Smooth muscle cell of the brain vasculature (primary cell): ENCODE data around the gene FCHO1.
"Not testable (repeated sequence)": the region's sequence is repeated elsewhere in the genome, so short reads cannot be mapped to it uniquely, and the experiment has no call there.

Experiments
- DNase-seq: peaks from one replicate; pipeline ENCODE4 v3.0.0-alpha.2; 2012; ENCODE audit warnings: low read depth, low spot score

The FCHO1 gene

GRCh38 chr19:17794412-17794730, 43.1 kb downstream of the FCHO1 start:
- no peak for DNase-seq

GRCh38 chr19:17794731-17795494, 43.6 kb downstream of the FCHO1 start, which contains the start of gene B3GNT3:
Gene B3GNT3, plus strand, starts transcription at chr19:17795138. Its CDS starts 12,670 bp downstream, at chr19:17807808.
- DNase-seq = no peak

GRCh38 chr19:17795495-17795856, 44.2 kb downstream of the FCHO1 start:
- no peak for DNase-seq

DNA sequence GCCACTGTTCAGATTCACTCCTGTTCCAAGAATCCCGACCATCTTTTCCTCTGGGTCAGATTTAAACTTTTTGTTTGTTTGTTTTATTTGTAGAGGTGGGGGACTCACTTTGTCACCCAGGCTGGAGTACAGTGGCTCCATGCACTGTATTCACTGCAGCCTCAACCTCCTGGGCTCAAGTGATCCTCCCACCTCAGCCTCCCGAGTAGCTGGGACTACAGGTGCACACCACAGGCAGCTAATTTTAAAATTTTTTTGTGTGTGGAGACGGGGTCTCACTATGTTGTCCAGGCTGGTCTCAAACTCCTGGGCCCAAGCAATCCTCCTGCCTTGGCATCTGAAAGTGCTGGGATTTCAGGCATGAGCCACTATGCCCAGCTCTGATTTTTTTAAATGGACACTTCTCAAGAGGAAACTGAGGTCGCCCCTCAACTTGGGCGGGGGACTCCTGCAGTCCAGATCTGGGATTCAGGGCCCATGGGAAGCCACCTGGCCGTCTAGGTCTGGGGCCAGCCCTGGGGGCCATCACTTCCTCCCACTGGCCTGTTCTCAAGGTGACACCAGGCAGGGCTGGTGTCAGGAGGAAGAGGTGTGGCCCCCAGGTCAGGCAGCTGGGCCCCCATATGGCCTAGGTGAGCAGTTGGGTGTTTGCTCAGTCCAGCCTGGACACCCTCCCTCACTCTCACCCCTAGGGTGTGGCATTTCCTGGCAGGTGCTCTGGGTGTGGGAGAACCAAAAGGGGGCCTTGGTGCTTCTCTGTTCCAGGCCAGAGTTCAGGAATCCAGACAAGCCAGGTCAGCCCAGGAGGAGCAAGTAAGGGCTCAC, 44.9 kb downstream of the FCHO1 start:
- DNase-seq = no peak

DNA sequence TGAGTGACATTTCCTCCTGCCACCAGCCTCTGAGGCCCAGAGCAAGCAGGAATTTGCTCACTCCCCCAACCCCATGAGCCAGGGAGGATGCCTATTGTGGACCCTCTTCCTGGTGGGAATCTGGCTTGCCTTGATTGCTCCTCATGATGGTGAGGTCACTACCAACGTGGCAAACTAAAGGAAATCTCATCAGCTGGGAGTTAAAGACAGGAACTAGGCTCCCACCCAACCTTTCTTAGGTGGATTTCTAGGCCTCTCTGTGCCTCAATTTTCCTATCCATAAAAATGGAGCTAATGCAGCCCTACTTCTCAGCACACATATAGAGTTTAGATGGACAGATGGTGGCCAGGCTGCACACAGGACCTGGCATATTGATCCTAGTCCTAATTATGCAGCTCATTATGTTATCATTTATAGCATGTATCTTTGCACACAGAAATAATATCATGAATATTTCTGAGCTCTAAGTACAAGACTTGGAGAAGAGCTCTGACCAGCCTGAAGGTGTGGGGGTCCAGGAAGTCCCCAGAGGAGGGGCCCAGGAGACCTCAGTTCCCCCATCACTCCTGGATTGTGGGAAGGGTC, 45.7 kb downstream of the FCHO1 start:
- no peak for DNase-seq

GRCh38 chr19:17797424-17798201, 46.3 kb downstream of the FCHO1 start:
- no peak for DNase-seq

- not testable (repeated sequence) for DNase-seq
Measured at GRCh38 chr19:17798599-17798998, 47.3 kb downstream of the FCHO1 start.

DNA sequence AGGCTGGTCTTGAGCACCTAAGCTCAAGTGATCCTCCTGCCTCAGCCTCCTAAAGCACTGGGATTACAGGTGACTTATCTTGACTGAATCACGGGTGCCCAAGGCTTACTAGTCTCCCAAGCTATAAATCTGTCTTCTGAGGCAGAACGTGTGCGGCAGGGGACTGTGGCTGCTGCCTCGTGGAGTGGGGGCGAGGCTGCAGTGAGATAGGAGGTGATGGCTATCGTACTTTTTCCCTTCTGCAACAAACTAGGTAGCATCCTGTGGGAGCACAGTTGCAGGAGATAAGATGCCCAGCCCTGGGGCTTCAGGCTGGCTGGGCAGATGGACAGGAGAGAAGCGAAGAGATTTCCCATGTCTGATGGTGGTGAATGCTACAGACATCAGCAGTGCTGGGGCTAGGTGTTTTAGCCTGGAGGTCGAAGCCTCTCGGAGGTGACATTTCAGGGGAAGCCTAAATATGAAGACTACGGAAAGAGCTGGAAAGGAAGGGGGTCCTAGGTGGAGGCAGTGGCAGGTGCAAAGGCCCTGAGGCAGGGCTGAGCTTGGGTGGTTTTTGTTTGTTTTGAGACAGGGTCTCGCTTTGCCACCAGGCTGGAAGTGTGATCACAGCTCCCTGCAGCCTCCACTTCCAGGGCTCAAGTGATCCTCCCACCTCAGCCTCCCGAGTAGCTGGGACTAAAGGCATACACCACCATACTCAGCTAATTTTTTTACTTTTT, 51.0 kb downstream of the FCHO1 start:
- DNase-seq = no peak

- no peak for DNase-seq
Measured at GRCh38 chr19:17803264-17803896, 52.1 kb downstream of the FCHO1 start.

GRCh38 chr19:17805427-17805826, 54.1 kb downstream of the FCHO1 start:
- no peak for DNase-seq

DNA sequence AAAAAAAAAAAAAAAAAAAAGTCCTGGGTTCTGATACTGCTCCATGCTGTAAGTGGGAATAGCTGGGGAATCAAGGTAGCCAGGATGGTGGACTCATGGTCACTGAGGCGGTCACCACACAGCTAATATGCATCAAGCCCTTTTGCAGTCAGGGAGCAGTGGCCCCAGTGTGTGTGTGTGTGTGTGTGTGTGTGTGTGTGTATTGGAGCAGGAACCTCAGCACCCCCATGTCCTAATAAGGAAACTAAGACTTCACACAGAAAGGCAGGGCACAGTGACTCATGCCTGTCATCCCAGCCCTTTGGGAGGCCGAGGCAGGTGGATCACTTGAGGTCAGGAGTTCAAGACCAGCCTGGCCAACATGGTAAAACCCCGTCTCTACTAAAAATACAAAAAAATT, 55.7 kb downstream of the FCHO1 start:
- DNase-seq = no peak

- no peak for DNase-seq
Measured at GRCh38 chr19:17807731-17808316, 56.5 kb downstream of the FCHO1 start.

- no peak for DNase-seq
Measured at GRCh38 chr19:17811103-17811502, 59.8 kb downstream of the FCHO1 start.

GRCh38 chr19:17811681-17812080, 60.4 kb downstream of the FCHO1 start:
- no peak for DNase-seq

- DNase-seq = no peak
Measured at GRCh38 chr19:17812099-17812498, 60.8 kb downstream of the FCHO1 start.

DNA sequence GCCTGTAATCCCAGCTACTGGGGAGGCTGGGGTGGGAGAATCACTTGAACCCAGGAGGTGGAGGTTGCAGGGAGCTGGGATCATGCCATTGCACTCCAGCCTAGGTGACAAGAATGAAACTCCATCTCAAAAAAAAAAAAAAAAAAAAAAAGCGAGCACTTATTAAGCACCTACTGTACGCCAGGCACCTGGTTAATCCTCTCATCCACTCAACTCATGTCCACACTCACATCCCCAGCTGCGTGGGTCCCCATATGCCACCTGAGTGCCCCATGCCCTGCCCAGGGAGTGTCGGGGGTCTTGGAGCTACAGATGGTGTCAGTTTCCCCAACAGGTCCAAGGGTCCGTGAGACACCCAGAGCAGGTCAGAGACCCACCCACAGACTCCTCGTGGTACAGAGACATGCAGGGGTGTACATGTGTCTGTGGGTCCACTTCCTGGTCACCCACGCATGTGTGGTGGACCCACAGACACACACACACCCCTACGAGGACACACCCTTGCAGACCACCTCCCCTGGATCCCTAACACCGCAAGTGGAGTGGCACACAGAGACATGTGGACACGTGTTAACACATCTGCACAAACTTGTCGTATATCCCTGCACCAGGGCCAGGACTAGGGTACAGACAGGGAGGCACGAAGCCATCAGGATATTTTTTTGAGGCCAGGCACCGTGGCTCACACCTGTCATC, 66.5 kb downstream of the FCHO1 start:
- no peak for DNase-seq

- DNase-seq = no peak
Measured at GRCh38 chr19:17821190-17821589, 69.9 kb downstream of the FCHO1 start, which contains the start of gene INSL3. Gene INSL3, minus strand, starts transcription at chr19:17821519. Its CDS starts 13 bp downstream, at chr19:17821506.

DNA sequence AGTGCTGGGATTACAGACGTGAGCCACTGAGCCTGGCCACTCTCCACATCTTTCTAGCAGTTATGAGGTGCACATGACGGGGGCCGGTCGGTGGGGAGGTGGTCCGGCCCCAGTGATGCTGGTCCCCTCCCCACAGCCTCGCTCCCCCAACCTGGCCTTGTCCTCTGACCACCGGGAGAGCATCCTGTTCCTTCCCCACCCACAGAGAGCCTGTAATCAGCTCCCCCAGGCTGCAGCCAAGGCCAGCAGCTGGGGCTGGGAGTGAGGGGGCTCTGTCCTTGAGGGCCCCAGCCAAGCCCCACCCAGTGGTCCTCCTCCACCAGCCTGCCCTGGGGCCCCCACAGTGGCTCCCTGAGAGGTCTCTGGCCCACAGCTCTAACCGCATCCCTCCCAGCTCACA, 73.1 kb downstream of the FCHO1 start:
- no peak for DNase-seq

DNA sequence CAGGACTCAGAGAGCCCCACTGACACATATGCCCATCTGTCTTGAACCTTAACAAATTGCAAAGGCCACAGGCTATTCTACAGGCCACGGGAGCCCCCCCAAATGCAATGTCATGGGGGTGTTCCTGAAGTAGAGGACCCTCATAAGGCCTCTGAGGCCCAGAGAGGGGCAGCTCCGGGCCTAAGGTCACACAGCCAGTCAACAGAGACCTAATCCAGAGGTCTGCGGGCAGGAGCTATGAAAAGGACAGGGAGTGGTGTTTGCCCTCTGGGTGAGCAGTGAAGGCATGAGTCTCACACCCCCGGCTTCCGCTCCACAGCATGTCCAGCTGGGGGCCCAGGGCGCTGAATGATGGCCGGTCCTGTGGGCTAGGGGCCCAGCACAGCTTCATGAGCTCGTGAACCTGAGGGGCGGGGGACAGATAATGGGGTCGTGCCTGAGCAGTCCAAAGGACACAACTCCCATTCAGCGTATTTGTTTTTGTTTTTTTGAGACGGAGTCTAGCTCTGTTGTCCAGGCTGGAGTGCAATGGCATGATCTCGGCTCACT, 75.3 kb downstream of the FCHO1 start:
- DNase-seq = no peak
